HG03135 (cell line): ENCODE measurements around the gene BCCIP.

Experiments used
- ATAC-seq: cut with Tn5 transposase; IDR thresholded peaks from one replicate; pipeline ENCODE4 v1.9.1; 2021; ENCODE audit warnings: mild to moderate bottlenecking, moderate library complexity; ENCODE audit not compliant: unreplicated experiment

Gene BCCIP

DNA sequence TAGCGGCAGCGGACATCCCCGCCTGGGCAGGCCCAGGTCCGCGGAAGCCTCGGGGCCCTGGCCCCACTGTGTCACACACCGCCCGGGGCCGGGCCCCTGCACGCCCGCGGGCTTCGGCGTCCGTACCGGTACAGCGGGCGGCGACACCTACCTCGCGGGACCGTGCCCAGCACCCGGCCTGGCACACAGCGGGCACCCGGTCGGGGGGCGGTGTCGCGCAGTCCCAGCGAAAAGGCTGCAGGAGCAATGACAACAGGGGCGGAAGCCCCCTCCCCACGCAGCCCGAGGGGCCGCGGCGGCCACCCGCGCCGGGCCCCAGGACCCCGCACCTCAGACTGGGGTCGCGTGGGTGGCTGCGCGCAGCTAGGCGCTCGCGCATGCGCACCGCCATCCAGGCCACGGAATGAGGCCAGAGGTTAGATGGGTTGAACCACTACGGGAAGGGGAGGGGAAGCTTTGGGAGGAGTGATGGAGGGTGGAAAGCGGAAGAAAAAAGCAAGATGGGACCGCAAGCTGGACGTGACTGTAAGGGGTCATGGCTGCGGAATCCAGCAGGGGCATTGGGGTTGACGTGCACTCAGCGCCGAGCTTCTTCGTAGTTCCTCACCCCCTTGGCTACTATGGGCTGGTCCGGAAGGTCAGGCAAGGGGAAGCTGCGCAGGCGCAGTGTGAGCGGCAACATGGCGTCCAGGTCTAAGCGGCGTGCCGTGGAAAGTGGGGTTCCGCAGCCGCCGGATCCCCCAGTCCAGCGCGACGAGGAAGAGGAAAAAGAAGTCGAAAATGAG is at the start of gene BCCIP, which contains the start of gene UROS:
BCCIP (plus strand) TSS at position 669 of the 785 bp plus-strand sequence; CDS start at position 681, 12 bp downstream.
UROS (minus strand) TSS at position 381 of the 785 bp plus-strand sequence. CDS start 6,759 bp downstream, outside the sequence.
- ATAC-seq, result peak; percentile 74

DNA sequence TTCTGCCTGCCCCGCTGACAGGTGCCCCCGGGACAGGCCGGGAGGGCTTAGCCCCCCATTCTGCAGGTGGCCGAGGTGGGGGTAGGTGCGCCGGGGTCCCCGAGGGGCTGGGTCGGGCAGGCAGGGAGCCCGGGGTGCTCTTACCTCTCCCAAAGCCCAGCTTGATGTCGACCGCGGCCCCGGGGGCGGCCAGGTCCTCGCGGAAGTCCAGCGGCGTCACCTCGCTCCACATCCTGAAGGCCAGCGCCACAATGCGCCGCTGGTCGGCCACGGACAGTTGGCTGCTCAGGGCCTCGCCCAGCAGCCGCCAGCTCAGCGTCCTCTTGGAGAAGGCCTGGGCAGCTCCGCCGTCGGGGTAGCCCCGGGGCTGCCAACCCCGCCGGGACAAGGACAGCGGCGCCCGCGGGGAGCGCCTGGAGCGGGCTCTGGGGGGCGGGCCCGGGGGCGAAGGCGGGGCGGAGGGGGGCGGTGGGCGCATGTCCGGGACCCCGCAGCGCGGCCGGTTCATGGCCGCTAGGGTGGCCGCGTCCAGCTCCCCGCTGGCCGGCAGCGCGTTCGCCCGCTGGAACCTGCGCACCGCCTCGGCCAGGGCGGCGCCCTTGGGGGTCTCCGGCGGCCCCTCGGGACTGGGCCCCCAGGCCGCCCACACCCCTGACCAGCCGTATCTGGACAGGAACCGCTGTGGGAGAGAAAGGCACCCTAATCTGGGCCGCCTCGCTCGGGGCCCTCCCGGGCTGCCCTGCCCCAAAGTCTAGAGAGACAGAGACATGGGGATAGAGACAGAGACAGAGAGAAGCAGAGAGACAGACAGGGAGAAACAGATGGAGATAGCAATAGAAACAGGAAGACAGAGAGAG is 49.4 kb upstream of the BCCIP start:
- no peak for ATAC-seq

DNA sequence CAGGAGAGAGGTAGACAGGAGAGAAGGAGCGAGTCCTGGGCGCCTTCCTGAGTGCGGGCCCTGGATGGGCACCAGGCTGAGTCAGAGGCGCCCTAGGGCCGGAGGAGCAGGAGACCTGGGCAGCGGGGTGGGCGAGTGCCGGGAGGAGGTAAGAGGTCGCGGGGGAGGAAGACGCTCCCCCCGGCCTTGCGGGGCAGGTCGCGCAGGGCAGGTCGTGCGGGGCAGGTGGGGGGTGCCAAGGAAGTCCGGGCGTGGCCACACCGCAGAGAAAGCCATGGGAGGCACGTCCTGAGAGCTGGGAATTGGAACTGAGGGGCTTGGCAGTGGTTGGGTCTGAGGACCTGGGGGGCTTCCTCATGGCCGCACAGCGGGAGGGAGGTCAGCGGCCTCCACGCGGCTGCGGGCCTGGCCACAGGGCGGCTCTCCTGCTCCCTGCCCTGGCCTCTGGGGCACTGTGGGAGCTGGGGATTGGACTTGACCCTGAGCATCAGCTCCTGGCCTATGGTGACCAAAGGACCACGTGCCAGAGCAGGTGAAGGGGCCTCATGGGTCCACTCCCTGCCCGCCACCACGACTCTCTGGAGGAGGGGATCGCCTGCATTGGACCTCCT is 48.7 kb upstream of the BCCIP start:
- no peak for ATAC-seq

DNA sequence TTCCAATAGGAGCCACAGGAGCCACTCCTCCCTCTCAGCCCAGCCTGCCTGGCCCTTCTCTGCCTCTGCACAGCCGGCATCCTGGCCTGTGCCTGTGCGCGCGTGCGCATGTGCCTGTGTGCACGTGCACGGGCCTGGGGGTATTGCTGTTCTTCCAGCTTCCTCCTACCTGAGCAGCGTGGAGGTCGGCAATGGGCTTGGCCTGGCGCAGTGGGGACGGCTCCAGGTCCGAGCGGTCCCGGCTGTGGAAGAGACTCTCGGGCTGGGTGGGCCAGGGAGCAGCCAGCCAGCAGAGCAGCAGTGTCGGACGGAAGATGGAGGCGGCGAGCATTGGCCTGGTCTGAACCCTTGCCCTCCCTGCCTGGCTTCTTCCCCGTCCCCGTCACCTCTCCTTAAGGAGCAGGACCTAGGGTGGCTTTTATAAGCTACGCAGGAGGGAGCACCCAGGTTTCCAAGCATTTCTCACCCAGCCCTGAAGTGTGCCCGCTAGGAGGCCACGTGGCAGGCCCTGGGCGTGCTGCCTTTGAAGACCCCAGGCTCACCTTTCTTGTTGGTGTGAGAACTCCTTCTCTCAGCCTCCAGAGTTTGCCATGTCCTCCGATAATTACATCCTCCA is 47.7 kb upstream of the BCCIP start, which contains the start of gene MMP21:
MMP21 (minus strand) TSS at position 331 of the 616 bp plus-strand sequence; CDS start at position 331, 0 bp downstream.
- no peak for ATAC-seq

DNA sequence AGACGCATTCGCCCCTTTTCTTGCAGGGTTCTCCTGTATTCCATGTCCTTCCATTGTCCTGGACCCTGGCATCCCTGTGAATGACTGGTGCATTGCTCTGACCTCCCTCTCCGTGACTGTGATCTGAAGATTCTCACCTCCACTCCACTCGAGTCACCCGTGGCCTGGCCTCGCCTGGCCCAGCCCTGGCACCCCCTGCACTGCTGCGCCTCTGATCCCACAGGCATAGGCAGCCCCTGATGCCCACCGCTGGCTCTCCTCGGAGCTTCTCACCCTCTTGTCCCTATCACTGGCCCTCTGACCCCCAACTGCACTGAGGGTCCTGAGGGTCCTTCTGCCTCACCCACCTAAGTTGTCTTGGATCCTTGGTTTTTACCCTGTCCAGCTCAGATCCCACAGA is 45.5 kb upstream of the BCCIP start:
- ATAC-seq, result no peak

- ATAC-seq, result no peak
Measured at GRCh38 chr10:125778556-125778955, 44.8 kb upstream of the BCCIP start.

DNA sequence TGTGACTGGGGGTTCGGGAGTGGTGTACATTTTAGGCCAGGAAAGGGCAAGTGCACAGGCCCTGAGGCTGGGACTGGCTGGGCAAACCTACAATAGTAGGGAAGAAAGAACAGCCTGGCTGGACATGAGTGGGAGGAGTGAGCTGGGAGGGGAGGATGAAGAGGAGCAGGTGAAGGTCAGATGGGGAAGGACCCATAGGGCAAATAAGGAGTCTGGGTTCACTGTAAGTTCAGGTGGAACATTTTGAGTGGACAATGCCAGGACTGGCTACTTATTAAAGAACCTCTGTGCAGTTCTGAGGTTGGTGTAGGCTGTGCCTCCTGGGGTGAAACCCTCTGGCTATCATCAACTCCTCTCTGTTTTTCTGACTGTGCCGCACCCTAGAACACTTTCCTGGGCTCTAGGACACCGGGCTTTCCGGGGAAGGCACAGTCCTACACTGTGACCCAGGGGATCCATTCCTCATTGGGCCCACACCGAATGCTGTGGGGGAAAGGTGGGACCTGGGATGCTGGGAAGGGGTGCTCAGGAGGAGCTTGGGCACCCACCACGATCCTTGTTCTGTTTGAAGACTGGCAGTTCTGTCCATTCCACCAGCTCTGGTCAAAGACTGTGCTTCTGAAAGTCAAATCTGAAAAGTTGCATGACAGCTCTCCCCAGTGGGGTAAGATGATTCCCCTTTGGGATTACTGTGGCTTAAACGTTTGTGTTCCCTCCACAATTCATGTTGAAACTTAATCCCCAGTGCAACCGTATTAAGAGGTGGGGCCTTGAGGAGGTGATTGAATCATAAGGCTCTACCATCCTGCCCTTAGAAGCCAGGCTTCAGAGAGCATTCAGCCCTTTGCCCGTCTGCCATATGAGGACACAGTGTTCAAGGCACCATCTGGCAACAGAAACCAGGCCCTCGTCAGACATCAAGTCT is 43.7 kb upstream of the BCCIP start:
- no peak for ATAC-seq

GRCh38 chr10:125781374-125781773 is 42.0 kb upstream of the BCCIP start:
- ATAC-seq, result no peak

GRCh38 chr10:125782054-125782453 is 41.3 kb upstream of the BCCIP start:
- ATAC-seq, result no peak

- no peak for ATAC-seq
Measured at GRCh38 chr10:125782616-125783015, 40.7 kb upstream of the BCCIP start.

GRCh38 chr10:125783408-125783807 is 39.9 kb upstream of the BCCIP start:
- ATAC-seq, result no peak

- peak; percentile 75 for ATAC-seq
Measured at GRCh38 chr10:125783957-125784356, 39.4 kb upstream of the BCCIP start.

GRCh38 chr10:125785791-125786190 is 37.6 kb upstream of the BCCIP start:
- ATAC-seq, result no peak

GRCh38 chr10:125788156-125789034 is 35.0 kb upstream of the BCCIP start:
- no peak for ATAC-seq

- ATAC-seq, result no peak
Measured at GRCh38 chr10:125792342-125793300, 30.7 kb upstream of the BCCIP start.

DNA sequence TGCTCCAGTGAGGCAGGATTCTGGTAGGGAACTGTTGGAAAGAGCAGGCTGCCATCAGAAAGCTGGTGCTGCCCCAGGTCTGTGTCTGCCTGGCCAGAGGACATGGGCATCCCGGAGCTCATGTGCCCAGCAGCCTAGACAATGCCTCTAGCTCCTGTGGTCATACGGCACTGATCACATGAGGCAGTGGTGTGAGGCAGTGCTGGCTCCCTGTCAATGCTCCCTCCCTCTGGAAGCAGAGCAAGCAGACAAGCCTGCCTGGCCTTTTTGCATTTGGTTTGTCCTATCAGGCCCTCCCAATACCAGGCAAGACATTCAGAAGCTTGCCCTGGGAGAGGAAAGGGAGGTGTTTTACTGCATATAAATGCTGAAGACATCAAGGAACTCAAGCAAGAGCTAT is 28.2 kb upstream of the BCCIP start:
- ATAC-seq, result no peak

DNA sequence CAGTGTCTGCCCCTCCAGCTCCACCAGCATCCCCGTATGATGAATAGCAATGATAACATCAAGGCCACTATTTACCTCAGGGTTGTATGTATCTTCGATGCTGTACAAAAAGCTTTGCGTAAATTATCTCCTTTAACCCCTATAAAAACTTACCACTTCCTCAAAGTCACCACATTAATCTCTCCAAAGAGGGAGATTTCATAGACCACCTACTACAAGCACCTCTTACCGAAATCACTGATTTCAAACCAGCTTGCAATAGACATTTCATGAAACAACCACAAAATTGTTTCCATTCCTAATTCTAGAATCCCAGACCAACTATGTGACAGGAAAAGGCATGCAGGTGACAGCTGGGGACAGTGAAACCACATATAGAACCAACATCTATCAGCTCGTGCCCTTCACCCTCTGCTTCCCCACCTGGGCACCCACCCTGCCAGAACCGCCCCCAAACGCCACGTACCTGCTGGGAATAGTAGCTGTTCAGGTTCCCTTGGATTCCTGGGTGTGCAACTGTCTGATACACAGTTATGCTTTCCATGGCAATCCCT is 27.6 kb upstream of the BCCIP start:
- ATAC-seq, result no peak
